GM12878 (cell line): ENCODE results near the gene LMNTD2.

Experiments used
- EP300 ChIP-seq, 2 experiments: fragments of 150-350 bp in 1 of 2; IDR thresholded peaks; 2 replicates each; pipeline ENCODE4 v1.6.1; 2011 to 2012; ENCODE audit warnings: low read depth in 2 of 2, low read length in 2 of 2, borderline replicate concordance in 1 of 2, improper control_type of control experiment in 1 of 2, inconsistent platforms in 1 of 2; ENCODE audit not compliant: control insufficient read depth in 1 of 2
- NRF1 ChIP-seq: conservative IDR thresholded peaks from 2 replicates; pipeline ENCODE4 v1.6.1; 2011; ENCODE audit warnings: mild to moderate bottlenecking, low read depth, low read length, improper control_type of control experiment
- SIN3A ChIP-seq: IDR thresholded peaks from 2 replicates; pipeline ENCODE4 v1.6.1; 2012; ENCODE audit warnings: low read depth, low read length, improper control_type of control experiment
- TF ChIP-seq, protein P1 (sequence below), 3 experiments: IDR thresholded peaks in 2 of 3; conservative IDR thresholded peaks in 1 of 3; 2 replicates each; pipeline ENCODE4 v1.5.1; 2011; ENCODE audit warnings: low read depth in 3 of 3, low read length in 3 of 3, mild to moderate bottlenecking in 3 of 3, control low read depth in 2 of 3, moderate library complexity in 2 of 3, inconsistent platforms in 1 of 3, mixed read lengths in 1 of 3; ENCODE audit not compliant: control insufficient read depth in 2 of 3, insufficient read depth in 1 of 3; ENCODE audit errors: extremely low read depth in 1 of 3

DNA sequence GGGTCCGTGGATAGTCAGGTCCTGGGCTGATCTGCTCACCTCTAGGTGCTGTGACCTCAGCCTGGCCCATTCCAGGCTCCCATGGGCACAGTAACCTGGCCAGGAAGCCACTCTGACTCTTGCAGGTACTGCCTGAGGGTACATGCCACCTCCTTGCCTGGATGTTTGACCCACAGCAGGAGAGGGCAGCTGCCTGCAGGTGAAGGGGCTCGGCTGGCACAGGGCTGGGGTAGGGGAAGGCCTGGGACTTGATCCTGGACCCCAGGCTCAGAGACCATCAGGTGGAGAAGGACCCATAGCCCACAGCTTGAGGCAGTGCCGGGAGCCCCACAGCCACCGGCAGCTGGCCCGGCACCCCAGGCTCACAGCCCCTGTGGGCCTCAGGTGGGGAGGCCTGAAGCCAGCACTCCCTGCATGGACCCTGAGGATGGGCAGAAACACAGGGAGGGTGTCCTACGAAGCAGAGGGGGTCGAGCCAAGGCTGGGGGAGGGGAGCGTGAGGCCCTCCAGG lies 20.5 kb downstream of the LMNTD2 start:
- TF ChIP-seq, protein P1, sequence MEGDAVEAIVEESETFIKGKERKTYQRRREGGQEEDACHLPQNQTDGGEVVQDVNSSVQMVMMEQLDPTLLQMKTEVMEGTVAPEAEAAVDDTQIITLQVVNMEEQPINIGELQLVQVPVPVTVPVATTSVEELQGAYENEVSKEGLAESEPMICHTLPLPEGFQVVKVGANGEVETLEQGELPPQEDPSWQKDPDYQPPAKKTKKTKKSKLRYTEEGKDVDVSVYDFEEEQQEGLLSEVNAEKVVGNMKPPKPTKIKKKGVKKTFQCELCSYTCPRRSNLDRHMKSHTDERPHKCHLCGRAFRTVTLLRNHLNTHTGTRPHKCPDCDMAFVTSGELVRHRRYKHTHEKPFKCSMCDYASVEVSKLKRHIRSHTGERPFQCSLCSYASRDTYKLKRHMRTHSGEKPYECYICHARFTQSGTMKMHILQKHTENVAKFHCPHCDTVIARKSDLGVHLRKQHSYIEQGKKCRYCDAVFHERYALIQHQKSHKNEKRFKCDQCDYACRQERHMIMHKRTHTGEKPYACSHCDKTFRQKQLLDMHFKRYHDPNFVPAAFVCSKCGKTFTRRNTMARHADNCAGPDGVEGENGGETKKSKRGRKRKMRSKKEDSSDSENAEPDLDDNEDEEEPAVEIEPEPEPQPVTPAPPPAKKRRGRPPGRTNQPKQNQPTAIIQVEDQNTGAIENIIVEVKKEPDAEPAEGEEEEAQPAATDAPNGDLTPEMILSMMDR (IDR thresholded peaks at IDR 0.05 in 2 of 3, conservative IDR thresholded peaks at IDR 0.05 in 1 of 3; ENCODE audit: control insufficient read depth in 2 of 3, extremely low read depth in 1 of 3, insufficient read depth in 1 of 3, low read depth in 3 of 3, low read length in 3 of 3) = no peak
- no peak for TF ChIP-seq NRF1
- TF ChIP-seq EP300 (IDR thresholded peaks at IDR 0.05; ENCODE audit: borderline replicate concordance in 1 of 2, control insufficient read depth in 1 of 2, low read depth in 2 of 2, low read length in 2 of 2) = no peak
- no peak for TF ChIP-seq SIN3A
